Sigmoid colon (tissue), 7 donors: ENCODE results near the gene PFKL. TPM values are rescaled to one million over a fixed set of nuclear protein-coding genes. Genes with fewer than 3 reads are reported as not detected.

Source experiments
- DNase-seq: peaks from one replicate; pipeline ENCODE4 v3.0.0-alpha.2; 2019
- H3K27ac ChIP-seq, 4 donors: fragments of 200-600 bp; sonication (generic); one replicate each; pipeline ENCODE4 v1.5.1; 2016 to 2019; ENCODE audit warnings: mild to moderate bottlenecking in 1 of 4
- H3K27me3 ChIP-seq, 3 donors: fragments of 200-600 bp; sonication (generic); one replicate each; pipeline ENCODE4 v1.5.1; 2019; ENCODE audit warnings: mild to moderate bottlenecking in 1 of 3
- H3K36me3 ChIP-seq, 4 donors: fragments of 200-600 bp; sonication (generic); one replicate each; pipeline ENCODE4 v1.5.1; 2016 to 2019
- H3K4me1 ChIP-seq, 4 donors: fragments of 200-600 bp; sonication (generic); one replicate each; pipeline ENCODE4 v1.5.1; 2017 to 2019
- H3K4me3 ChIP-seq, 4 donors: fragments of 200-600 bp; sonication (generic); one replicate each; pipeline ENCODE4 v1.5.1; 2017 to 2019; ENCODE audit warnings: mild to moderate bottlenecking in 2 of 4, moderate library complexity in 1 of 4
- H3K9me3 ChIP-seq, 4 donors: fragments of 200-600 bp in 3 of 4; sonication (generic) in 3 of 4; one replicate each; pipeline versions ENCODE4 v1.5.1 to v1.6.1; 2013 to 2019
- EP300 ChIP-seq, 4 donors: sonication (generic); formaldehyde crosslinking; IDR thresholded peaks; one replicate each; pipeline ENCODE4 v1.6.1; 2017; ENCODE audit warnings: antibody characterized with exemption in 4 of 4
- POLR2A ChIP-seq, 2 donors: fragments of 450-650 bp; IDR thresholded peaks; one replicate each; pipeline ENCODE4 v1.6.1; 2016; ENCODE audit warnings: antibody characterized with exemption in 2 of 2, mild to moderate bottlenecking in 2 of 2, moderate library complexity in 2 of 2
- POLR2AphosphoS5 ChIP-seq, 4 donors: sonication (generic); formaldehyde crosslinking; IDR thresholded peaks; one replicate each; pipeline ENCODE4 v1.6.1; 2017; ENCODE audit warnings: antibody characterized with exemption in 4 of 4
- WGBS, 2 donors: extraction: QIAGEN DNeasy Blood & Tissue Kit; methylation state at CpG; one replicate each; pipeline ENCODE4 v1.1.7; 2013; 5-methylcytosine and 5-hydroxymethylcytosine counted together
- intact Hi-C: fragments of 100-400 bp; cut with DNase I; formaldehyde crosslinking; loops from one replicate; pipeline ENCODE4 v1.15.1; 2023
- polyA plus RNA-seq, 3 donors: library from polyadenylated mRNA; stranded (reverse); fragments of 200-250 nt; gene quantifications; one replicate each; pipeline ENCODE4 v1.2.3, GENCODE V29; 2013
- total RNA-seq, 4 donors: library from RNA; depleted of rRNA; stranded (reverse); fragments of >200 nt; gene quantifications; one replicate each; pipeline ENCODE4 v1.1.0, GENCODE V29; 2016
- TF ChIP-seq, protein P1 (sequence below), 4 experiments: fragments of 450-650 bp in 3 of 4; fragments of 200-600 bp in 1 of 4; IDR thresholded peaks; one replicate each; pipeline ENCODE4 v1.5.1; 2016 to 2019; ENCODE audit warnings: antibody characterized with exemption in 4 of 4, mild to moderate bottlenecking in 3 of 4, moderate library complexity in 2 of 4
- donor health status: healthy with polysubstance abuse.
- donor health status: Bipolar disorder and iron deficiency.
- donor health status: healthy.

The PFKL gene
- total and polyA plus RNA-seq, 7 donors, result 38.0 to 159 (median 69.8) TPM

DNA sequence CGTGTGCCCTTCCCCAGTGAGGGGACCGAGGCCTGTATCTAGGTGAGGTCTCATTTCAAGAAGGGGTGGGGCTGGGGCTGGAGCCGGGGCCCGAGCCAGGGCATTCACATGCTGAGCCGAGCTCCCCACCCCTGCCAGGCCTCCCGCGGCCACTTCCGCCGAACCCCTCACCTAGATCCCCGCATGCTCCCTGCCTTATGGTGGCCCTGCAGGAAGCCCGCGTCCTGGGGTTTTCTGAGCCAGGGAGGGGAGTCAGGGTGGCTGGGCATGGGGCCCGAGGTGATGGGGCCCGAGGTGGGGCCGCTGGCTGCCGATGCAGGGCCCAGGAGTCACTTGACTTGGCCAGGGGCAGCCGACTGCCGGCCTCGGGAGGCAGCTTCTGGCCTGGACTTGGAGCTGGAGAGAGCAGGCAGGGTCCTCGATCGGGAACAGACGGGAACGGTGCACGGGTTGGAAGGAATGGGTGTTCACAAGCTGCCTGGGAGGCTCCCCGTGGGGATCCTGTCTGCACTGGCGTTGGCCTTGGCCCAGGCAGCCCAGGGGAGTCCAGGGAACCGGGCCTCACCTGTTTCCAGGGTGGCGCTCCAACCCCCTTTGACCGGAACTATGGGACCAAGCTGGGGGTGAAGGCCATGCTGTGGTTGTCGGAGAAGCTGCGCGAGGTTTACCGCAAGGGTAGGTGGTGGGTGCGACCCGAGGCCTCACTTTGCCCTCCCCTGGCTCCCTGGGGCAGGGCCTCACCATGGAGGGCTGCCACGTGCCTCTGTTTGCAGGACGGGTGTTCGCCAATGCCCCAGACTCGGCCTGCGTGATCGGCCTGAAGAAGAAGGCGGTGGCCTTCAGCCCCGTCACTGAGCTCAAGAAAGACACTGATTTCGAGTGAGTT lies 25.8 kb downstream of the PFKL start:
- H3K4me3 ChIP-seq, result no peak overlapping the region
- no peak for DNase-seq
- H3K9me3 ChIP-seq, result no peaks in the 10 kb centered on the region
- H3K4me1 ChIP-seq, result no peaks in the 10 kb centered on the region
- WGBS, 2 donors, result 88 to 91% methylated on average over 44 of the region's 44 CpGs
- no peak overlapping the region for H3K27ac ChIP-seq
- peaks cover 6 to 77% (median 17%) of the 10 kb centered on the region in 4 donors for H3K36me3 ChIP-seq
- no peaks in the 10 kb centered on the region for H3K27me3 ChIP-seq
- intact Hi-C loops, result no loop called here
- no peak for TF ChIP-seq POLR2A (IDR thresholded peaks at IDR 0.05)
- no peak for TF ChIP-seq EP300 (IDR thresholded peaks at IDR 0.05)
- no peak for TF ChIP-seq POLR2AphosphoS5 (IDR thresholded peaks at IDR 0.05)
- TF ChIP-seq, protein P1, sequence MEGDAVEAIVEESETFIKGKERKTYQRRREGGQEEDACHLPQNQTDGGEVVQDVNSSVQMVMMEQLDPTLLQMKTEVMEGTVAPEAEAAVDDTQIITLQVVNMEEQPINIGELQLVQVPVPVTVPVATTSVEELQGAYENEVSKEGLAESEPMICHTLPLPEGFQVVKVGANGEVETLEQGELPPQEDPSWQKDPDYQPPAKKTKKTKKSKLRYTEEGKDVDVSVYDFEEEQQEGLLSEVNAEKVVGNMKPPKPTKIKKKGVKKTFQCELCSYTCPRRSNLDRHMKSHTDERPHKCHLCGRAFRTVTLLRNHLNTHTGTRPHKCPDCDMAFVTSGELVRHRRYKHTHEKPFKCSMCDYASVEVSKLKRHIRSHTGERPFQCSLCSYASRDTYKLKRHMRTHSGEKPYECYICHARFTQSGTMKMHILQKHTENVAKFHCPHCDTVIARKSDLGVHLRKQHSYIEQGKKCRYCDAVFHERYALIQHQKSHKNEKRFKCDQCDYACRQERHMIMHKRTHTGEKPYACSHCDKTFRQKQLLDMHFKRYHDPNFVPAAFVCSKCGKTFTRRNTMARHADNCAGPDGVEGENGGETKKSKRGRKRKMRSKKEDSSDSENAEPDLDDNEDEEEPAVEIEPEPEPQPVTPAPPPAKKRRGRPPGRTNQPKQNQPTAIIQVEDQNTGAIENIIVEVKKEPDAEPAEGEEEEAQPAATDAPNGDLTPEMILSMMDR (IDR thresholded peaks at IDR 0.05), result no peak

DNA sequence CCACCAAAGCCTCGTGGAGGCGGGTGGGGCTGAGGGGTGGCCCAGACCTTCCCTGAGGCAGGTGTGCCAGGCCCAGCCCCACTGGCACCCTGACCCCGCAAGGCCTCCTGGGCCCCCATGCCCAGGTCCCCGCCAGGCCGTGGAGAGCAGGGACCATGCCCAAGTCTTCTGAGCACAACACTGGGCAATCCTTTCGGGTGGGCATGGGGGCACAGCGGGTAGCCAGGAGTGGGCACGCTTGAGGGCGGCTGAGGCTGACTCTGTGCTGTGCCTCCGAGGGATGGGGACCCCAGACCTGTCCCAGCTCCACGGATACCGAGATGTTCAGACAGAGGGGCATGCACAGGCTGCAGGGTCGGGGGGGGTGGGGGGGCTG lies 26.4 kb downstream of the PFKL start:
- Histone ChIP-seq H3K27ac (no peak overlapping the region), H3K4me1 (no peaks in the 10 kb centered on the region), H3K9me3 (no peaks in the 10 kb centered on the region), H3K4me3 (no peak overlapping the region), H3K36me3 (peaks cover 6 to 81% (median 17%) of the 10 kb centered on the region in 4 donors), H3K27me3 (no peaks in the 10 kb centered on the region)
- TF ChIP-seq, protein P1 (IDR thresholded peaks at IDR 0.05), result no peak
- TF ChIP-seq POLR2A (IDR thresholded peaks at IDR 0.05), result no peak
- TF ChIP-seq EP300 (IDR thresholded peaks at IDR 0.05), result no peak
- no peak for TF ChIP-seq POLR2AphosphoS5 (IDR thresholded peaks at IDR 0.05)
- no peak for DNase-seq
- intact Hi-C loops, result no loop called here
- WGBS, 2 donors, result 85 to 93% methylated on average over 13 of the region's 13 CpGs

DNA sequence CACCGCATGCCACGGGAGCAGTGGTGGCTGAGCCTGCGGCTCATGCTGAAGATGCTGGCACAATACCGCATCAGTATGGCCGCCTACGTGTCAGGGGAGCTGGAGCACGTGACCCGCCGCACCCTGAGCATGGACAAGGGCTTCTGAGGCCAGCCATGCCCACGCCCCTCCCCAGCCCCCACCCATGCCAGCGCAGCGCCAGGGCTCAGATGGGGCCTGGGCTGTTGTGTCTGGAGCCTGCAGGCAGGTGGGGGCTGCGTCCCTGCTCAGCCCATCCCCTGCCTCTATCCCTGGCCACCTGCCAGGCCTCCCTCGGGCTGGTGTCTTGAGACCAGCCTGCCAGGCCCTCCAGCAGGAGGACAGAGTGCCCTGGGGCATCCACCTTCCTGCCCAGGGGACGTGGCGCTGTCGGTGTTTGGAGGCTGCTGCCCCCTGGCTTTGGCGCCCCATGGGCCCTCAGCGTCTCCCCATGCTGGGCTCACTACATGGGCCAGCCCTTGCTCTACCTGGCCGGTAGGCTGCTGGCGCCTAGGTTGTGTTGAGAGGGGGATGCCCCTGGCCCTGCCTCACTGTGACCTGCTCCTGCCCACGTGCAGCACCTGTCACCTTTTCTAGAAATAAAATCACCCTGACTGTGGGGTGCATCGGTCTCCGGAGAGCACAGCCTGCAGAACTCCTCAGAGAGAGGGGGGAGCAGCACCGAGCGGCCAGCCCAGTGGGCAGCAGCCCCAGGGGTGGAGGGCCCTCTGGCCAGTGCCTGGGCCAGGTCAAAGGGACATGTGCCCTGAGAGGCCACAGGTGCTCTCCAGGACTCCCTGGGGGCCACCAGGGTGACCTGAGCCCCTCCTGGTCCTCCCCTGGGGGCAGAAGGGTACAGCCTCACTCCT lies 27.1 kb downstream of the PFKL start:
- intact Hi-C loops, result no loop called here
- Histone ChIP-seq H3K27ac (no peak overlapping the region), H3K27me3 (no peaks in the 10 kb centered on the region), H3K4me3 (no peak overlapping the region), H3K9me3 (no peaks in the 10 kb centered on the region), H3K36me3 (peaks cover under 1 to 81% (median 13%) of the 10 kb centered on the region in 4 donors), H3K4me1 (no peaks in the 10 kb centered on the region)
- no peak for DNase-seq
- TF ChIP-seq EP300 (IDR thresholded peaks at IDR 0.05) (no peak), POLR2A (IDR thresholded peaks at IDR 0.05) (no peak), POLR2AphosphoS5 (IDR thresholded peaks at IDR 0.05) (no peak)
- TF ChIP-seq, protein P1 (IDR thresholded peaks at IDR 0.05), result no peak
- 79 to 86% methylated on average over 26 of the region's 26 CpGs for WGBS, 2 donors

DNA sequence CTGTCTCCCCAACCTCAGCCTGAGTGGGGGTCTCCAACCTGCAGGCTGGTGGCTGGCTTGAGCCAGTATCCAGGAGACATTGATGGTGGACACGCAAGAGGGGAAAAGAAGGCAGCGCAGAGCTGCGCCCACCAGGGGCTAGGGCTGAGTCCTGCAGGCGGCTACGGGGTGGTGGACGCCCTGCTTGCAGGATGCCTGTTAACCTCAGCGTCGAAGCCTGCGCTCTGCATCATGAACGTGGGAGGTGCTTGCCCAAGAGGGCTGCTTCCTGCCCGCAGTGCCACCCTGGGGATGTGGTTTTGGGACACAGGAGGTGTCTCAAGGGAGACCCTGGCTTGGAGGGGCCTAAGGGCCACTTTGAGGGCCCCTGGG lies 27.7 kb downstream of the PFKL start:
- intact Hi-C loops, result no loop called here
- no peak for DNase-seq
- H3K27me3 ChIP-seq, result no peaks in the 10 kb centered on the region
- H3K36me3 ChIP-seq, result peaks cover 0 to 81% (median 10%) of the 10 kb centered on the region in 4 donors
- TF ChIP-seq POLR2AphosphoS5 (IDR thresholded peaks at IDR 0.05), result no peak
- no peaks in the 10 kb centered on the region for H3K4me1 ChIP-seq
- 84 to 89% methylated on average over 11 of the region's 11 CpGs for WGBS, 2 donors
- no peak overlapping the region for H3K4me3 ChIP-seq
- no peak overlapping the region for H3K27ac ChIP-seq
- H3K9me3 ChIP-seq, result no peaks in the 10 kb centered on the region
